ENCODE results near the gene DOK6.

The DOK6 gene

DNA sequence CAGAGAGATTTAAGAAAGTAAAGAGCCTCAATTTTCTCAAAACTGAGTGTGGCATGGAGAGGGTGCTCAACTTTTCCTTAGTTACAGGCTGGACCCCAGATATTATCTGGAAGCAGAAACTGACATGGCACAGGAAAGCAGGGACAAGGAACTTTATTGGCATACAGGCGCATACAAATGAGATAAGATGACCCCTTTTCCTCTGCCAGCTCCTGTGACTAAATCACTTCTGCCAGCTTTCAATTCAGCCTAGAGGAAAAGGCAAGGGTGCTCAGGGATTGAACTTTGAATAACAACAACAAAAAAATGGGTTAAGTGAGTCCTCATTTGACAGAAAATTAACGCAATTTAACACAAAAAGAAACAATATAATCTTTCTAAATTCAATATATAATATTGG lies 284.1 kb downstream of the DOK6 start:
- TF ChIP-seq SIN3A (IDR thresholded peaks at IDR 0.05; ENCODE audit: borderline replicate concordance, insufficient read depth, low read length) (no peak), POLR2AphosphoS5 (IDR thresholded peaks at IDR 0.05; ENCODE audit: low read depth, low read length) (no peak), FOXP2 (optimal IDR thresholded peaks at IDR 0.05; ENCODE audit: borderline replicate concordance, extremely low read depth, extremely low read length, insufficient read depth) (no peak)
- TF ChIP-seq, protein P1, sequence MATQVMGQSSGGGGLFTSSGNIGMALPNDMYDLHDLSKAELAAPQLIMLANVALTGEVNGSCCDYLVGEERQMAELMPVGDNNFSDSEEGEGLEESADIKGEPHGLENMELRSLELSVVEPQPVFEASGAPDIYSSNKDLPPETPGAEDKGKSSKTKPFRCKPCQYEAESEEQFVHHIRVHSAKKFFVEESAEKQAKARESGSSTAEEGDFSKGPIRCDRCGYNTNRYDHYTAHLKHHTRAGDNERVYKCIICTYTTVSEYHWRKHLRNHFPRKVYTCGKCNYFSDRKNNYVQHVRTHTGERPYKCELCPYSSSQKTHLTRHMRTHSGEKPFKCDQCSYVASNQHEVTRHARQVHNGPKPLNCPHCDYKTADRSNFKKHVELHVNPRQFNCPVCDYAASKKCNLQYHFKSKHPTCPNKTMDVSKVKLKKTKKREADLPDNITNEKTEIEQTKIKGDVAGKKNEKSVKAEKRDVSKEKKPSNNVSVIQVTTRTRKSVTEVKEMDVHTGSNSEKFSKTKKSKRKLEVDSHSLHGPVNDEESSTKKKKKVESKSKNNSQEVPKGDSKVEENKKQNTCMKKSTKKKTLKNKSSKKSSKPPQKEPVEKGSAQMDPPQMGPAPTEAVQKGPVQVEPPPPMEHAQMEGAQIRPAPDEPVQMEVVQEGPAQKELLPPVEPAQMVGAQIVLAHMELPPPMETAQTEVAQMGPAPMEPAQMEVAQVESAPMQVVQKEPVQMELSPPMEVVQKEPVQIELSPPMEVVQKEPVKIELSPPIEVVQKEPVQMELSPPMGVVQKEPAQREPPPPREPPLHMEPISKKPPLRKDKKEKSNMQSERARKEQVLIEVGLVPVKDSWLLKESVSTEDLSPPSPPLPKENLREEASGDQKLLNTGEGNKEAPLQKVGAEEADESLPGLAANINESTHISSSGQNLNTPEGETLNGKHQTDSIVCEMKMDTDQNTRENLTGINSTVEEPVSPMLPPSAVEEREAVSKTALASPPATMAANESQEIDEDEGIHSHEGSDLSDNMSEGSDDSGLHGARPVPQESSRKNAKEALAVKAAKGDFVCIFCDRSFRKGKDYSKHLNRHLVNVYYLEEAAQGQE (IDR thresholded peaks at IDR 0.05; ENCODE audit: insufficient read depth in 1 of 2, low read depth in 2 of 2, low read length in 2 of 2): no peak

GRCh38 chr18:69686861-69687260 lies 286.2 kb downstream of the DOK6 start:
- TF ChIP-seq FOXP2 (optimal IDR thresholded peaks at IDR 0.05; ENCODE audit: borderline replicate concordance, extremely low read depth, extremely low read length, insufficient read depth) (no peak), SIN3A (IDR thresholded peaks at IDR 0.05; ENCODE audit: borderline replicate concordance, insufficient read depth, low read length) (no peak), POLR2AphosphoS5 (IDR thresholded peaks at IDR 0.05; ENCODE audit: low read depth, low read length) (no peak), TAF1 (IDR thresholded peaks at IDR 0.05; ENCODE audit: borderline replicate concordance, insufficient read depth, low read length) (no peak)
- TF ChIP-seq, protein P1 (IDR thresholded peaks at IDR 0.05; ENCODE audit: insufficient read depth in 1 of 2, low read depth in 2 of 2, low read length in 2 of 2): no peak

DNA sequence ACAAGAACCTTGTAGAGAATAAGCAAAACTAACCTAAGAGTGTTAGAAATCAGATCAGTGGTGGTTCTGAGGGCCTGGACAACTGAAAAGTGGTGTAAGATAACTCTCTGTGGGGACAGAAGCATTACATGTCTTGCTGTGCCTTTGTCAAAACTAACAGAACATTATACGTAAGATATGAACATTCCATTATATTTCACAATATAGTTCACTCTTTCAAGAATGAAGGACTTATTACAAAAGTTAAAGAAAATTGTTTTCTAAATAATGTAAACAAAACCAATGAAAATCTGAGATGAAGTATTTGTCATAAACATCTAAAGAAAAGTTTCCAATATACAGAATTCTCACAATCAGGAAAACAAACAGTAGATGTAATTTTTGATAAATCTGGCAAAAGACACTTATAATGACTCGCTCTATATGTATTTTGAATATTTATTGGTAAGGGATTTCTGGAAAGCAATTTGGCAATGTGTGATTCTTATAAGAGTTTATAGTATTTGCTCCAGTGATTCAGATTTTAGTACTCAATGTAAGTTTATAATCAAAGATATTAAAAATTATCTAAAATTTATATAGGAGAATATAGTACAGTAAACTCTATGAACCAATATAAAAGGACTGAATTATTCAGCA lies 288.6 kb downstream of the DOK6 start:
- no peak for TF ChIP-seq POLR2AphosphoS5 (IDR thresholded peaks at IDR 0.05; ENCODE audit: low read depth, low read length)
- TF ChIP-seq SIN3A (IDR thresholded peaks at IDR 0.05; ENCODE audit: borderline replicate concordance, insufficient read depth, low read length): no peak
- no peak for TF ChIP-seq FOXP2 (optimal IDR thresholded peaks at IDR 0.05; ENCODE audit: borderline replicate concordance, extremely low read depth, extremely low read length, insufficient read depth)
- TF ChIP-seq, protein P1 (IDR thresholded peaks at IDR 0.05; ENCODE audit: insufficient read depth in 1 of 2, low read depth in 2 of 2, low read length in 2 of 2): no peak
- no peak for TF ChIP-seq TAF1 (IDR thresholded peaks at IDR 0.05; ENCODE audit: borderline replicate concordance, insufficient read depth, low read length)

DNA sequence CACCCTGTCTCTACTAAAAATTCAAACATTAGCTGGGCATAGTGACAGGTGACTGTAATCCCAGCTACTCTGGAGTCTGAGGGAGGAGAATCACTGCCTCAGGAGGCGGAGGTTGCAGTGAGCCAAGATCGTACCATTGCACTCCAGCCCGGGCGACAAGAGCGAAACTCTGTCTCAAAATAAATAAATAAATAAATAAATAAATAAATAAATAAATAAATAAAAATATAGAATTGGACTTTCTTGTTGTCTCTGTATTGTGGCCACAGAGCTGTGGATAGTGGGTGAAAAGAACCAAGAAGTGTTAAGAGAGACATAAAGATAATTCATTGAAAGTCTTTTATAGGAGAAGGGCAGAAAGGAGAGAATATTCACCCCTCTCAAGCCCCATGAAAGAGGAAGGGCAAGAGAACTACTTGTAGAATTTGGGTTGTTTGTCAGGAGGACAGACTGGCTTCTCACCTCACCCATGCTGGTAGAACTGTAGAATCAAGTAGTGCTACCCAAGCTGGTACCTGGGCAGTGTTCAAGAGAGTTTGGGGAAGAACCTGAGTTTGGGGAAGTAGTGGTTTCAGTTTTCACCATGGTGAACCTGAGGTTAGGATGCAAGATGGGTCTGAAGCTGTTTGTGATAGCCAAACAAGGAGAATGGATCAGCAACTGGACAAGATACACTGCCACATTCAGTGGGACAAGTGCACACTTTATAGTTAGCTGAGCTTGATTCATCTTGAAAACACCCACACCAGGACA lies 290.5 kb downstream of the DOK6 start:
- no peak for TF ChIP-seq POLR2AphosphoS5 (IDR thresholded peaks at IDR 0.05; ENCODE audit: low read depth, low read length)
- TF ChIP-seq, protein P1 (IDR thresholded peaks at IDR 0.05; ENCODE audit: insufficient read depth in 1 of 2, low read depth in 2 of 2, low read length in 2 of 2): no peak
- TF ChIP-seq SIN3A (IDR thresholded peaks at IDR 0.05; ENCODE audit: borderline replicate concordance, insufficient read depth, low read length): no peak
- no peak for TF ChIP-seq FOXP2 (optimal IDR thresholded peaks at IDR 0.05; ENCODE audit: borderline replicate concordance, extremely low read depth, extremely low read length, insufficient read depth)
- no peak for TF ChIP-seq TAF1 (IDR thresholded peaks at IDR 0.05; ENCODE audit: borderline replicate concordance, insufficient read depth, low read length)

Data from PFSK-1 (cell line).